DMS153 (cell line): ENCODE results near the gene PAQR9.

Experiments used
- DNase-seq: peaks from one replicate; lab custom pipeline; 2025; lab: John Stamatoyannopoulos, UW

PAQR9 gene

DNA sequence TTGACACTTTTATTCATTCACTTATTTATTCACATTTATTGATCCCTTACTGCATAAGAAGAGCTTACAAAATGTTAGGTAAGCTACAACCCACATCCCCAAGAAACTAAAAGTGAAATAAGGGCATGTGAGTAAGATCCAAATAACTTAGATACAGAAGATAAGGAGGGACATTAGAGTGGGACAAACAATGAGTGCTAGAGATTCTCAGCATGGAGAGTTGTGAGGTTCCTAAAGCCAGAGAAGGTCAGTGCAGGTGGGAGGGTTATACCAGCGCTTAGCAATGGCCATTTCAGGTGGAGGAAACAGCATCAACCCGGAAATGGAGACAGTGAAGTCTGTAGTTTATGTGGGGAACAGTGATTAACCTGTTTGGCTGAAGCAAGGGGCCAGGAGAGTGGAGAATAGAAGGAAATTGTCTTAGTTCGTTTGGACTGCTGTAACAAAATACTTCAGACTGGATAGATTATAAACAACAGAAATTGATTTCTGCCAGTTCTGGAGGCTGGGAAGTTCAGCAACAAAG, 49.1 kb downstream of the PAQR9 start:
- DNase-seq: no peak

DNA sequence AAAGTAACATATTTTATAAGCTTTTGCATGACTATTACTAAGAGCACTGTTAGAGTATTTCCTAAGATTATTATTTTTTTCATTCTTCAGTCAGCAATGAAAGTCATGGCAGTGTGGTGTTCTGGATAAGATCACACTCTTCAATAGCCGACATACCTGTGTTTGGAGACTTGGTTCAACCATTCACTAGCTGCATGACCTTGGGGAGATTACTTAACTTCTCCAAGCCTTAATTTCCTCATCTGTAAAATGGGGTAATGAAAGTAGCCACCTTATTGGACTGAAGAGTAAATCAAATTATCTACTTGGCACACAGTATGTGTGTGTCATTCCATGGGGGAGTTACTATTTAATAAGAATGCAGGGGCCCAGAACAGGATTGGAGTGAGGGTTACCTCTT, 50.0 kb downstream of the PAQR9 start:
- DNase-seq: no peak

DNA sequence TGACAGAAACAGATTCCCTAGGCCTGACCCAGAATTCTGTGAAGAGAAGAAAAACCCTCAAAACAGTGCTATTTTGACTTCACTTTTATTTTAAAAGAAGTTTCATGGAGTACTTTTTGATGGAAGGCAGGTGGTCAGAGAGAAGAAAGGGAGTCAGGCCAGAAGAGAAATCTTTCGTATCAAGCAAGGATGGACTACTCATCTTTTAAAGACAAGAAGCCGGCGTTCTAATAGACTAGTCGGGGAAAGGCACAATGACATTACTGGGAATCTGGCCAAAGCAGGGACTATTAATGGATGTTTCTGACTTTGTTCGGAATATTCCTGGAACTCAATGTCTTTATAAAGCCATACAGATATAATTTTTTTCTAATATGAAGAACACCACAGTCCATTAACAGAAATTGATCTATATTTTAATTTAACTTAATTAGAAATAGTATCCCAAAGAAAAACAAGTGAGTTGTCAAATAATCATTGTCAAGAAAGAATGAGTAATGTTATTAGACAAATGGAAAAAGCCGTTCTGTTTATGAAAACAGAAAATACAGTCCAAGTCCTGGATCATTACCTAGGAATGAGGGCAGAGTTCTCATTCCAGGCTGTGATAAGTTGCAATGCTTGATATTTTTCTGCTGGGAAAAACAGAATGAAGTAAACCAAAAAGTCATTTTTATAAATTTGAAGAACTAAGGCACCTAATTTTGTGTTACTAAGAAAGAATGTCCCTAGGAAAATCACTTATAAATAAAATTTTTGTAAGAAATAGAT, 50.9 kb downstream of the PAQR9 start:
- no peak for DNase-seq
